Mammary epithelial cell (primary cell): Measurements from ENCODE around the gene DONSON.
"Not testable (repeated sequence)": the region's sequence is repeated elsewhere in the genome, so short reads cannot be mapped to it uniquely, and the experiment has no call there.

Experiments used
- CTCF ChIP-seq, 2 donors: IDR thresholded peaks in 1 of 2; conservative IDR thresholded peaks in 1 of 2; 2 replicates each; pipeline ENCODE4 v1.5.1; 2011 to 2012; ENCODE audit warnings: inconsistent platforms in 2 of 2, low read length in 2 of 2, mild to moderate bottlenecking in 2 of 2, control low read depth in 1 of 2, low read depth in 1 of 2; ENCODE audit not compliant: insufficient read depth in 1 of 2; ENCODE audit errors: extremely low read depth in 1 of 2
- EZH2 ChIP-seq: IDR thresholded peaks from 2 replicates; pipeline ENCODE4 v1.6.1; 2012; ENCODE audit warnings: low read length, inconsistent platforms, borderline replicate concordance

GRCh38 chr21:33576741-33577141 lies 11.7 kb downstream of the DONSON start:
- not testable (repeated sequence) for TF ChIP-seq CTCF (conservative IDR thresholded peaks at IDR 0.05 in 1 of 2, IDR thresholded peaks at IDR 0.05 in 1 of 2; ENCODE audit: extremely low read depth in 1 of 2, insufficient read depth in 1 of 2, low read depth in 1 of 2, low read length in 2 of 2); EZH2
